Smooth muscle cell (in vitro differentiated cells): Measurements from ENCODE around the gene LIMS2. TPM values are rescaled to one million over a fixed set of nuclear protein-coding genes. Genes with fewer than 3 reads are reported as not detected.

Source experiments
- DNase-seq: peaks from one replicate; lab custom pipeline; 2025; ENCODE audit not compliant: unreplicated experiment; lab: John Stamatoyannopoulos, UW
- H2AFZ ChIP-seq: fragments of 200-600 bp; sonication (generic); 2 replicates; pipeline ENCODE4 v1.6.0; 2016; ENCODE audit warnings: antibody characterized with exemption, low read depth, mild to moderate bottlenecking
- H3F3A ChIP-seq: fragments of 200-600 bp; sonication (generic); 2 replicates; pipeline ENCODE4 v1.6.0; 2017; ENCODE audit warnings: antibody characterized with exemption, low read depth
- H3K27ac ChIP-seq: fragments of 200-600 bp; sonication (generic); 2 replicates; pipeline ENCODE4 v1.5.1; 2016; ENCODE audit warnings: low read depth, mild to moderate bottlenecking
- H3K27me3 ChIP-seq: fragments of 200-600 bp; sonication (generic); 2 replicates; pipeline ENCODE4 v1.6.1; 2016; ENCODE audit warnings: low read depth, mild to moderate bottlenecking
- H3K36me3 ChIP-seq: fragments of 200-600 bp; sonication (generic); 2 replicates; pipeline ENCODE4 v1.5.1; 2016; ENCODE audit warnings: low read depth
- H3K4me1 ChIP-seq: fragments of 200-600 bp; sonication (generic); 2 replicates; pipeline ENCODE4 v1.5.1; 2016; ENCODE audit warnings: low read depth
- H3K4me2 ChIP-seq: fragments of 200-600 bp; sonication (generic); 2 replicates; pipeline ENCODE4 v1.6.0; 2016; ENCODE audit warnings: mild to moderate bottlenecking
- H3K4me3 ChIP-seq: fragments of 200-600 bp; sonication (generic); 2 replicates; pipeline ENCODE4 v1.5.1; 2016; ENCODE audit warnings: mild to moderate bottlenecking
- H3K79me2 ChIP-seq: fragments of 200-600 bp; sonication (generic); 2 replicates; pipeline ENCODE4 v1.6.0; 2016; ENCODE audit warnings: low read depth, mild to moderate bottlenecking
- H3K9ac ChIP-seq: fragments of 200-600 bp; sonication (generic); 2 replicates; pipeline ENCODE4 v1.6.0; 2016; ENCODE audit warnings: low read depth
- H3K9me3 ChIP-seq: fragments of 200-600 bp; sonication (generic); replicated peaks from 2 replicates; pipeline ENCODE4 v1.5.1; 2016; ENCODE audit warnings: low read depth
- H4K20me1 ChIP-seq: fragments of 200-600 bp; sonication (generic); 2 replicates; pipeline ENCODE4 v1.6.0; 2016; ENCODE audit warnings: low read depth
- CTCF ChIP-seq: fragments of 200-600 bp; sonication (generic); IDR thresholded peaks from 2 replicates; pipeline ENCODE4 v1.5.1; 2017; ENCODE audit warnings: borderline replicate concordance, mild to moderate bottlenecking, antibody characterized with exemption; ENCODE audit not compliant: insufficient read depth, poor library complexity, severe bottlenecking
- WGBS: methylation state at CpG from one replicate; pipeline ENCODE4 v1.1.7; 2016; ENCODE audit warnings: low lambda C conversion rate; 5-methylcytosine and 5-hydroxymethylcytosine counted together
- polyA plus RNA-seq: library from polyadenylated mRNA; unstranded; fragments of >200 nt; fragmentation: Nextera tagmentation; extraction: Ambion mirVana; gene quantifications from 2 replicates; pipeline ENCODE4 v1.2.1, GENCODE V29; 2016
- total RNA-seq: library from RNA; depleted of rRNA; stranded (reverse); fragments of >200 nt; gene quantifications from 2 replicates; pipeline ENCODE4 v1.2.3, GENCODE V29; 2014

LIMS2 gene
- total and polyA plus RNA-seq, 2 experiments from 2014 or later: 8.4 to 22.3 TPM

GRCh38 chr2:127624756-127625571, 50.4 kb downstream of the LIMS2 start:
- DNase-seq: no peak
- Histone ChIP-seq H3K4me2 (no peak overlapping the region), H3K79me2 (no peaks in the 10 kb centered on the region)

GRCh38 chr2:127624320-127624755, 51.0 kb downstream of the LIMS2 start:
- Histone ChIP-seq H4K20me1 (no peaks in the 10 kb centered on the region), H3F3A (no peaks in the 10 kb centered on the region), H2AFZ (no peak overlapping the region), H3K4me3 (no peak overlapping the region), H3K27me3 (no peaks in the 10 kb centered on the region), H3K79me2 (no peaks in the 10 kb centered on the region), H3K9me3 (no peaks in the 10 kb centered on the region), H3K4me1 (no peaks in the 10 kb centered on the region), H3K27ac (no peak overlapping the region), H3K4me2 (no peak overlapping the region), H3K9ac (no peak overlapping the region), H3K36me3 (no peaks in the 10 kb centered on the region)
- WGBS: 97% methylated on average over 5 of the region's 5 CpGs
- TF ChIP-seq CTCF: no peak
- DNase-seq: no peak

More at GRCh38 chr2:127624756-127625571, 50.4 kb downstream of the LIMS2 start:
- Histone ChIP-seq H4K20me1 (no peaks in the 10 kb centered on the region), H2AFZ (no peak overlapping the region), H3K4me1 (no peaks in the 10 kb centered on the region), H3F3A (no peaks in the 10 kb centered on the region), H3K36me3 (no peaks in the 10 kb centered on the region), H3K27me3 (no peaks in the 10 kb centered on the region), H3K4me3 (no peak overlapping the region), H3K9ac (no peak overlapping the region), H3K9me3 (no peaks in the 10 kb centered on the region), H3K27ac (no peak overlapping the region)
- WGBS: 93% methylated on average over 23 of the region's 23 CpGs
- TF ChIP-seq CTCF: no peak

- Histone ChIP-seq H4K20me1 (no peaks in the 10 kb centered on the region), H3K27ac (no peak overlapping the region), H3K36me3 (no peaks in the 10 kb centered on the region), H2AFZ (no peak overlapping the region), H3K9me3 (no peaks in the 10 kb centered on the region), H3K9ac (no peak overlapping the region), H3K4me2 (no peak overlapping the region), H3K4me3 (no peak overlapping the region), H3F3A (no peaks in the 10 kb centered on the region), H3K79me2 (no peaks in the 10 kb centered on the region), H3K4me1 (no peaks in the 10 kb centered on the region), H3K27me3 (no peaks in the 10 kb centered on the region)
- no peak for DNase-seq
- WGBS: 88% methylated on average over 38 of the region's 38 CpGs
- no peak for TF ChIP-seq CTCF
Measured at GRCh38 chr2:127623388-127624319, 51.7 kb downstream of the LIMS2 start.
